ENCODE results near the gene FBLN5. TPM values are rescaled to one million over a fixed set of nuclear protein-coding genes. Genes with fewer than 3 reads are reported as not detected.
A peak's percentile ranks its signal among the peaks of the same experiment; 100 is the strongest.

The FBLN5 gene
- total RNA-seq, 4 donors from 2014 or later: 79.7 to 161 (median 116) TPM

DNA sequence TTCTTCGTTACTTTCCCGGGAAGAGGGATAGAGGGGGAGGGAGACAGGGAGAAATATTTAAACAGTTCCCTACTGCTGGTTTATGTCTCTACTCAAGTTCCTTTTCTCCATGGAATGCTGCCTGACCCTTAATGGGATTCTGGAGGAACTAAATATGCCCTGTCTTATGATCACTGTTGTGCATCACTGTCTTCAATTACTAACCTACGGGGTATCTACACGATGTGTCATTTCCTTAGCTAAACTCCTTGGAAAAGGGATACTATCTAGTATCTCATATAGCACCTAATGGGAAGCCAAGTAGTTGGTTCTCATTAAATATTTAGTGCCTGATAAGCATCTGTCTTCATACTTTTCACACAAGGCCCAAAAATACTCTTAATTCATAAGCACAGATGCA lies 37.5 kb upstream of the FBLN5 start:
- WGBS: 33% methylated on average over 4 of the region's 4 CpGs
- intact Hi-C loops (cut with DNase I): no loop called here
- DNase-seq (ENCODE audit: extremely low spot score): no peak
- H3K27me3 ChIP-seq: no peaks in the 10 kb centered on the region
- no peak for TF ChIP-seq POLR2AphosphoS5 (IDR thresholded peaks at IDR 0.05)
- no peak for TF ChIP-seq POLR2A (IDR thresholded peaks at IDR 0.05; ENCODE audit: low read depth)
- TF ChIP-seq CTCF (IDR thresholded peaks at IDR 0.05): no peak
- TF ChIP-seq EP300 (IDR thresholded peaks at IDR 0.05): no peak
- H3K4me3 ChIP-seq: no peak overlapping the region
- peaks cover 13 to 50% (median 25%) of the 10 kb centered on the region in 4 donors for H3K36me3 ChIP-seq
- peaks cover 10 to 30% (median 28%) of the 10 kb centered on the region in 4 donors for H3K4me1 ChIP-seq
- no peaks in the 10 kb centered on the region for H3K9me3 ChIP-seq
- peak overlapping the region in 2 of 4 donors; percentile 4 to 11 for H3K27ac ChIP-seq (replicated peaks in 1 of 4)

DNA sequence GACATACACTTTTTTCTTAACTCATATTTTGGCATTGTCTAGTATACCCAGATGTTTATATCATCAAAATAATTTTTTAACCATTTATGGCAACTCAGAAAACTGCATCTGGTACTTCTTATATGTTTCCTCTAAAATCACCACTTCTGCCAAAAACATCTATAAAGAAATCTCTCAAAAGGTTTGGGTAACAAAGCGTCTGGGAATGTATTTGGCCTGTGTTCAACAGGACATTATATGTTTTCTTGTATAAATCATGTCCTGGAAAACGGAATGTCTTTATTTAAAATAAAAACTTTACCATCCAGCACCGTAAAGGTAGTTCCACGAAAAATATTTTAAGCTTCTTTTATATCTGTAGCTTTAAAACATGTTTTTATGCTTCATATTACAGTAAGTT lies 36.1 kb upstream of the FBLN5 start:
- no peak for TF ChIP-seq POLR2AphosphoS5 (IDR thresholded peaks at IDR 0.05)
- TF ChIP-seq EP300 (IDR thresholded peaks at IDR 0.05): no peak
- no peak for TF ChIP-seq POLR2A (IDR thresholded peaks at IDR 0.05; ENCODE audit: low read depth)
- no peak for TF ChIP-seq CTCF (IDR thresholded peaks at IDR 0.05)
- peaks cover 7 to 41% (median 26%) of the 10 kb centered on the region in 4 donors for H3K36me3 ChIP-seq
- no peak for DNase-seq (ENCODE audit: extremely low spot score)
- H3K27ac ChIP-seq (replicated peaks in 1 of 4): no peak overlapping the region
- peaks cover 17 to 33% (median 32%) of the 10 kb centered on the region in 4 donors for H3K4me1 ChIP-seq
- no peak overlapping the region for H3K4me3 ChIP-seq
- no peaks in the 10 kb centered on the region for H3K9me3 ChIP-seq
- H3K27me3 ChIP-seq: no peaks in the 10 kb centered on the region
- intact Hi-C loops (cut with DNase I): no loop called here
- WGBS: 79% methylated on average over 4 of the region's 4 CpGs

GRCh38 chr14:91980157-91980556 lies 32.7 kb upstream of the FBLN5 start:
- peaks cover 9 to 31% (median 25%) of the 10 kb centered on the region in 4 donors for H3K4me1 ChIP-seq
- TF ChIP-seq CTCF (IDR thresholded peaks at IDR 0.05) (no peak), POLR2AphosphoS5 (IDR thresholded peaks at IDR 0.05) (peak in 1 of 2 donors; percentile 44)
- H3K27me3 ChIP-seq: no peaks in the 10 kb centered on the region
- peaks cover 0 to 28% (median 10%) of the 10 kb centered on the region in 4 donors for H3K36me3 ChIP-seq
- H3K4me3 ChIP-seq: no peak overlapping the region
- no peak for DNase-seq (ENCODE audit: extremely low spot score)
- H3K9me3 ChIP-seq: no peaks in the 10 kb centered on the region
- no peak overlapping the region for H3K27ac ChIP-seq (replicated peaks in 1 of 4)
- intact Hi-C loops (cut with DNase I): no loop called here

DNA sequence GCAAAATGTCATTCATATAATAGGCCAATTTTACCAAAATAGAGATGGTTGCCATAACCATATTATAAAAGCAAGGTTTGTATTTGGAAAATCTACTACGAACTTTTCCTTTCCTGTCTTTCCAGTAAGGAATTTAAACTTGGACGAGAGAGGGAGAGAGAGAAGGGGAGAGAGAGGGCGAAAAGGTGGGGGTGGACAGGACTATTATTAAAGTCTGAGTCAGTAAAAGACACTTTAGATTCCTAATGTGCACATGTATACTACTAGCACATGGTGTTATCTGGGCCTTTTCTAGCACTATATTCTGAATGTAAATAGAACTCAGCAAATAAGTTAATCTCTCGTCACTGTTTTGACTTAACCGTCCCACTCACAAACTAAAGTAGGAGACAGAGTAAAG lies 30.4 kb upstream of the FBLN5 start:
- Histone ChIP-seq H3K27me3 (no peaks in the 10 kb centered on the region), H3K9me3 (no peaks in the 10 kb centered on the region), H3K27ac (replicated peaks in 1 of 4) (no peak overlapping the region), H3K36me3 (peaks cover 10 to 40% (median 25%) of the 10 kb centered on the region in 4 donors), H3K4me3 (no peak overlapping the region), H3K4me1 (peaks cover 9 to 21% (median 17%) of the 10 kb centered on the region in 4 donors)
- no peak for DNase-seq (ENCODE audit: extremely low spot score)
- intact Hi-C loops (cut with DNase I): no loop called here
- TF ChIP-seq POLR2AphosphoS5 (IDR thresholded peaks at IDR 0.05) (no peak), EP300 (IDR thresholded peaks at IDR 0.05) (no peak), CTCF (IDR thresholded peaks at IDR 0.05) (no peak), POLR2A (IDR thresholded peaks at IDR 0.05; ENCODE audit: low read depth) (no peak)
- 49% methylated on average over 5 of the region's 5 CpGs for WGBS

DNA sequence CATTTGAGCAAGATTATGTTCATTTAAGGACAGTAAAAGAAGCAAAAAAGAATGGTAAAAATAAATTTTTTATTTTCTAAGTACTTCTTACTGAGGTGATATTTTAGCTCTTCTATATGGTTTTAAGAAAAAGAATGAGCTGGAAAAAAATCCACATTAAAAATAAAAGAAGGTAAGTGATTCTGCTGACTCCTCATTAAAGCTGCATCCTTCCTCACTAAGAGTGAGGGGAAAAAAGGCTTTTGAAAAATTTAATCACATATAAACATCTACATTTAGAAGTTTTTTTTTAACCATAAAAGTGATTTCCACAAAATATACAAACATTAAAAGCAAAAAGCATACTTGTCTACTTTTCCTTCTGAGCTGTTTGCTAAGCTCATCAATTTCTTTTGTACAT lies 28.3 kb upstream of the FBLN5 start:
- TF ChIP-seq EP300 (IDR thresholded peaks at IDR 0.05): no peak
- no peak for TF ChIP-seq POLR2AphosphoS5 (IDR thresholded peaks at IDR 0.05)
- no peak for DNase-seq (ENCODE audit: extremely low spot score)
- no peak overlapping the region for H3K4me3 ChIP-seq
- peaks cover 9 to 21% (median 17%) of the 10 kb centered on the region in 4 donors for H3K4me1 ChIP-seq
- peaks cover 21 to 54% (median 36%) of the 10 kb centered on the region in 4 donors for H3K36me3 ChIP-seq
- H3K27me3 ChIP-seq: no peaks in the 10 kb centered on the region
- no peak overlapping the region for H3K27ac ChIP-seq (replicated peaks in 1 of 4)
- intact Hi-C loops (cut with DNase I): no loop called here
- H3K9me3 ChIP-seq: no peaks in the 10 kb centered on the region
